Fibroblast of the aortic adventitia (primary cell): ENCODE results near the gene TCAP. TPM values are rescaled to one million over a fixed set of nuclear protein-coding genes. Genes with fewer than 3 reads are reported as not detected.

Experiments used
- total RNA-seq: library from RNA; depleted of rRNA; stranded (reverse); fragments of >200 nt; gene quantifications from 2 replicates; pipeline ENCODE4 v1.2.3, GENCODE V29; 2012; ENCODE audit warnings: low replicate concordance

TCAP gene
- total RNA-seq, 1 donor = 0.36 TPM

Other genes starting within 250 kb of the TCAP start
- gene MED1, start 214.1 kb upstream of the TCAP start, total RNA-seq = 21.6 and 31.7 TPM in 2 replicates
- gene CDK12, start 203.9 kb upstream of the TCAP start, total RNA-seq = 27.6 and 43.9 TPM in 2 replicates
- not detected in 2 replicates for gene NEUROD2, start 57.4 kb upstream of the TCAP start, total RNA-seq
- 4.1 and 9.0 TPM in 2 replicates for gene PPP1R1B, start 38.4 kb upstream of the TCAP start, total RNA-seq
- 18.6 and 20.8 TPM in 2 replicates for gene STARD3, start 28.2 kb upstream of the TCAP start, total RNA-seq
- not detected in 2 replicates for gene PNMT, start 3.1 kb downstream of the TCAP start, total RNA-seq
- 9.7 and 11.1 TPM in 2 replicates for gene PGAP3, start 22.7 kb downstream of the TCAP start, total RNA-seq
- 37.4 and 67.0 TPM in 2 replicates for gene ERBB2, start 34.7 kb downstream of the TCAP start, total RNA-seq
- 33.1 and 76.0 TPM in 2 replicates for gene MIEN1, start 65.2 kb downstream of the TCAP start, total RNA-seq
- 1.7 TPM in 1 of 2 replicates, not detected in the other for gene GRB7, start 72.6 kb downstream of the TCAP start, total RNA-seq
- gene IKZF3, start 199.0 kb downstream of the TCAP start, total RNA-seq = not detected in 2 replicates
- not detected in 2 replicates for gene ZPBP2, start 202.9 kb downstream of the TCAP start, total RNA-seq